ENCODE data around the gene SMYD3.

DNA sequence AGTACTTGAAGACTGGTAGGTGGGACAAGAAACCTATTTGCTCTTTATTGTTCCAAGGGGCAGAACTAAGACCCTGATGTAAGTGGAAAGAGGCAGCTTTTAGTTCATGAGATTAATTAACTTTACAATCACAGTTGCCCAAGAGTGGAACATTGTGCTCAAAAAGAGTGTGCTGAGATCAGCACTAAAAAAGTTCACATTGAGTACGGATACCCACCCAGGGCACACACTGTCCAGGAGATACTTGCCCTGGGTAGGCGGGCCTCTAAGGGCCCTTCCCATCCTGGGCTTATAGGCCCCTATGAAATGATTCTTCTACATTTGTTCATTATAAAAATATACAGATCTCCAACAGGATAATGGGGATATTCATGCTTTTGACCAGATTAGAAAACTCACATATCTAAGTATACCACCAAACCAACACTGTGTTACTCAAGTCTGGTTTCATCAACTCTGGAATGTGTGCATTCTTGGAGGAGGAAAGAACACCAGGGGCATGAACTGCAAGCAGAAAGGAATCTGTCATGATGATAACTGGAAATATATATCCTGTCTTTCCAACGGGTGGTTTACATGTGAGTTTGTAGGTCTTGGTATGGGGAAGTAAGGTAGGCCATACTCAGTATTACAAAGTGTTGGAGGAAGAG, 626.2 kb downstream of the SMYD3 start:
- TF ChIP-seq POLR2A (IDR thresholded peaks at IDR 0.05; ENCODE audit: insufficient read depth in 1 of 2, low read depth in 2 of 2, low read length in 2 of 2) (no peak), EP300 (IDR thresholded peaks at IDR 0.05; ENCODE audit: low read depth in 2 of 2, low read length in 2 of 2) (no peak), EP300 (CRISPR knock-in tag; IDR thresholded peaks at IDR 0.05; ENCODE audit: borderline replicate concordance) (no peak), TAF1 (CRISPR knock-in tag; IDR thresholded peaks at IDR 0.05) (no peak), HMG20B (CRISPR knock-in tag; conservative IDR thresholded peaks at IDR 0.05) (no peak), SNRNP70 (IDR thresholded peaks at IDR 0.05; ENCODE audit: low read depth, low read length) (no peak), POLR2AphosphoS5 (IDR thresholded peaks at IDR 0.05; ENCODE audit: low read depth, low read length) (no peak), FOXK1 (CRISPR knock-in tag; IDR thresholded peaks at IDR 0.05; ENCODE audit: borderline replicate concordance, low read depth) (no peak), DPF2 (CRISPR knock-in tag; IDR thresholded peaks at IDR 0.05; ENCODE audit: borderline replicate concordance, low read depth) (no peak), ZNF138 (CRISPR knock-in tag; IDR thresholded peaks at IDR 0.05; ENCODE audit: low read depth) (no peak), NR1H2 (CRISPR knock-in tag; IDR thresholded peaks at IDR 0.05; ENCODE audit: borderline replicate concordance, low read depth) (no peak)
- TF ChIP-seq, protein P1, sequence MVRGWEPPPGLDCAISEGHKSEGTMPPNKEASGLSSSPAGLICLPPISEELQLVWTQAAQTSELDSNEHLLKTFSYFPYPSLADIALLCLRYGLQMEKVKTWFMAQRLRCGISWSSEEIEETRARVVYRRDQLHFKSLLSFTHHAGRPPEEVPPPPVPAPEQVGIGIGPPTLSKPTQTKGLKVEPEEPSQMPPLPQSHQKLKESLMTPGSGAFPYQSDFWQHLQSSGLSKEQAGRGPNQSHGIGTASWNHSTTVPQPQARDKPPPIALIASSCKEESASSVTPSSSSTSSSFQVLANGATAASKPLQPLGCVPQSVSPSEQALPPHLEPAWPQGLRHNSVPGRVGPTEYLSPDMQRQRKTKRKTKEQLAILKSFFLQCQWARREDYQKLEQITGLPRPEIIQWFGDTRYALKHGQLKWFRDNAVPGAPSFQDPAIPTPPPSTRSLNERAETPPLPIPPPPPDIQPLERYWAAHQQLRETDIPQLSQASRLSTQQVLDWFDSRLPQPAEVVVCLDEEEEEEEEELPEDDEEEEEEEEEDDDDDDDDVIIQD (CRISPR knock-in tag; IDR thresholded peaks at IDR 0.05; ENCODE audit: low read depth) = no peak
- TF ChIP-seq, protein P2, sequence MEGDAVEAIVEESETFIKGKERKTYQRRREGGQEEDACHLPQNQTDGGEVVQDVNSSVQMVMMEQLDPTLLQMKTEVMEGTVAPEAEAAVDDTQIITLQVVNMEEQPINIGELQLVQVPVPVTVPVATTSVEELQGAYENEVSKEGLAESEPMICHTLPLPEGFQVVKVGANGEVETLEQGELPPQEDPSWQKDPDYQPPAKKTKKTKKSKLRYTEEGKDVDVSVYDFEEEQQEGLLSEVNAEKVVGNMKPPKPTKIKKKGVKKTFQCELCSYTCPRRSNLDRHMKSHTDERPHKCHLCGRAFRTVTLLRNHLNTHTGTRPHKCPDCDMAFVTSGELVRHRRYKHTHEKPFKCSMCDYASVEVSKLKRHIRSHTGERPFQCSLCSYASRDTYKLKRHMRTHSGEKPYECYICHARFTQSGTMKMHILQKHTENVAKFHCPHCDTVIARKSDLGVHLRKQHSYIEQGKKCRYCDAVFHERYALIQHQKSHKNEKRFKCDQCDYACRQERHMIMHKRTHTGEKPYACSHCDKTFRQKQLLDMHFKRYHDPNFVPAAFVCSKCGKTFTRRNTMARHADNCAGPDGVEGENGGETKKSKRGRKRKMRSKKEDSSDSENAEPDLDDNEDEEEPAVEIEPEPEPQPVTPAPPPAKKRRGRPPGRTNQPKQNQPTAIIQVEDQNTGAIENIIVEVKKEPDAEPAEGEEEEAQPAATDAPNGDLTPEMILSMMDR (CRISPR knock-in tag; IDR thresholded peaks at IDR 0.05) = no peak
- TF ChIP-seq, protein P3, sequence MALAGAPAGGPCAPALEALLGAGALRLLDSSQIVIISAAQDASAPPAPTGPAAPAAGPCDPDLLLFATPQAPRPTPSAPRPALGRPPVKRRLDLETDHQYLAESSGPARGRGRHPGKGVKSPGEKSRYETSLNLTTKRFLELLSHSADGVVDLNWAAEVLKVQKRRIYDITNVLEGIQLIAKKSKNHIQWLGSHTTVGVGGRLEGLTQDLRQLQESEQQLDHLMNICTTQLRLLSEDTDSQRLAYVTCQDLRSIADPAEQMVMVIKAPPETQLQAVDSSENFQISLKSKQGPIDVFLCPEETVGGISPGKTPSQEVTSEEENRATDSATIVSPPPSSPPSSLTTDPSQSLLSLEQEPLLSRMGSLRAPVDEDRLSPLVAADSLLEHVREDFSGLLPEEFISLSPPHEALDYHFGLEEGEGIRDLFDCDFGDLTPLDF (CRISPR knock-in tag; IDR thresholded peaks at IDR 0.05) = no peak
- TF ChIP-seq, protein P4, sequence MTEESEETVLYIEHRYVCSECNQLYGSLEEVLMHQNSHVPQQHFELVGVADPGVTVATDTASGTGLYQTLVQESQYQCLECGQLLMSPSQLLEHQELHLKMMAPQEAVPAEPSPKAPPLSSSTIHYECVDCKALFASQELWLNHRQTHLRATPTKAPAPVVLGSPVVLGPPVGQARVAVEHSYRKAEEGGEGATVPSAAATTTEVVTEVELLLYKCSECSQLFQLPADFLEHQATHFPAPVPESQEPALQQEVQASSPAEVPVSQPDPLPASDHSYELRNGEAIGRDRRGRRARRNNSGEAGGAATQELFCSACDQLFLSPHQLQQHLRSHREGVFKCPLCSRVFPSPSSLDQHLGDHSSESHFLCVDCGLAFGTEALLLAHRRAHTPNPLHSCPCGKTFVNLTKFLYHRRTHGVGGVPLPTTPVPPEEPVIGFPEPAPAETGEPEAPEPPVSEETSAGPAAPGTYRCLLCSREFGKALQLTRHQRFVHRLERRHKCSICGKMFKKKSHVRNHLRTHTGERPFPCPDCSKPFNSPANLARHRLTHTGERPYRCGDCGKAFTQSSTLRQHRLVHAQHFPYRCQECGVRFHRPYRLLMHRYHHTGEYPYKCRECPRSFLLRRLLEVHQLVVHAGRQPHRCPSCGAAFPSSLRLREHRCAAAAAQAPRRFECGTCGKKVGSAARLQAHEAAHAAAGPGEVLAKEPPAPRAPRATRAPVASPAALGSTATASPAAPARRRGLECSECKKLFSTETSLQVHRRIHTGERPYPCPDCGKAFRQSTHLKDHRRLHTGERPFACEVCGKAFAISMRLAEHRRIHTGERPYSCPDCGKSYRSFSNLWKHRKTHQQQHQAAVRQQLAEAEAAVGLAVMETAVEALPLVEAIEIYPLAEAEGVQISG (CRISPR knock-in tag; IDR thresholded peaks at IDR 0.05) = no peak
